ACHN (cell line): ENCODE measurements around the gene DTX2.
"Not testable (repeated sequence)": the region's sequence is repeated elsewhere in the genome, so short reads cannot be mapped to it uniquely, and the experiment has no call there.

ENCODE experiments used
- DNase-seq: peaks from one replicate; pipeline ENCODE4 v3.0.0-alpha.2; 2015
- in situ Hi-C: cut with HindIII; loops from 2 replicates; pipeline ENCODE4 v1.10.0; 2017; ENCODE audit warnings: low sequenced_read_pairs, low pct_ligation_motif_present, low pct_unique_long_range_greater_than_20kb

Gene DTX2

GRCh38 chr7:76461464-76462101 lies at the start of gene DTX2:
Gene DTX2, plus strand, starts transcription at chr7:76461709. Its CDS starts 18,801 bp downstream, at chr7:76480510.
- DNase-seq, in situ Hi-C loops: not testable (repeated sequence)

DNA sequence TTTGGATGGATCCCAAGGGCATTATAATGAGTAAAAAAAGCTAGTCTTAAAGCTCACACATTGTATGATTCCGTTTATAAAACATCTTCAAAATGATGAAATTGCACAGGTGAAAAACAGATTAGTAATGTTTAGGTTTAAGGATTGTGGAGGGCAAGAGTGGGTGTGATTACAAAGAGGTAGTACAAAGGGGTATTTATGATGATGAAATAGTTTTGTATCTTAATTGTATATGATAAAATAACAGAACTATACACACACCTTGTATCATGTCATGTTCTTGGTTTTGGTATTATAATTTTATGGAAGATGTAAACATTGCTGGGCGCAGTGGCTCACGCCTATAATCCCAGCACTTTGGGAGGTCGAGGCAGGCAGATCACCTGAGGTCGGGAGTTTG lies 49.3 kb upstream of the DTX2 start:
- in situ Hi-C loops: no loop called here
- DNase-seq: no peak

DNA sequence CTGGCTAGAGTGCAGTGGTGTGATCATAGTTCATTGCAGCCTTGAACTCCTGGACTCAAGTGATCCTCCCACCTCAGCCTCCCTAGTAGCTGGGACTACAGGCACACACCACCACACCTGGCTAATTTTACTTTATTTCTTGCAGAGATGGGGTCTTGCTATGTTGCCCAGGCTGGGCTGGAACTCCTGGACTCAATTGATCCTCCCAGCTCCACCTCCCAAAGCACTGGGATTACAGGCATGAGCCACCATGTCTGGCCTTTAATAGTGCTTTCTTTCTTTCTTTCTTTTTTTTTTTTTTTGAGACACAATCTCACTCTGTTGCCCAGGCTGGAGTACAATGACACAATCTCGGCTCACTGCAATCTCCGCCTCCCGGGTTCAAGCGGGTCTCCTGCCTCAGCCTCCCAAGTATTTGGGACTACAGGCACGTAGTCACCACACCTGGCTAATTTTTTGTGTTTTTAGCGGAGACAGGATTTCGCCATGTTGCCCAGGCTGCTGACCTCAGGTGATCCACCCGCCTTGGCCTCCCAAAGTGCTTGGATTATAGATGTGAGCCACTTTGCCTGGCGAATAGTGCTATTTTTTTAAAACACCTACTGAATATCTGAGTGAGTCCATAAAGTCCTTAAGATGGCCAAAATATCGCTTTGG lies 43.7 kb upstream of the DTX2 start:
- in situ Hi-C loops: not testable (repeated sequence)

DNA sequence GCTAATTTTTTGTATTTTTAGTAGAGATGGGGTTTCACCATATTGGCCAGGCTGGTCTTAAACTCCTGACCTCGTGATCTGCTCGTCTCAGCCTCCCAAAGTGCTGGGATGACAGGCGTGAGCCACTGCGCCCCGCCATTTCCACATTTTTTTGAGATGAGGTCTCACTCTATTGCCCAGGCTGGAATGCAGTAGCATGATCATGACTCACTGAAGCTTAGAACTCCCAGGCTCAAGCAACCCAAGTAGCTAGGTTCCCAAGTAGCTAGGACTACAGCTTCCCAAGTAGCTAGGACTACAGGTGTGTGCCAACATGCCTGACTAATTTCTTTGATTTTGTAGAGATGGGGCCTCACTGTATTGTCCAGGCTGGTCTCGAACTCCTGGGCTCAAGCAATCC lies 40.4 kb upstream of the DTX2 start:
- in situ Hi-C loops: loop anchor here (10.0 kb wide), 1 partner anchor 56 kb away; no protein-coding TSS in a partner anchor
- peak; percentile 100 for DNase-seq

More for the DNA sequence above, 43.7 kb upstream of the DTX2 start:
- not testable (repeated sequence) for DNase-seq

GRCh38 chr7:76423666-76424412 lies 37.7 kb upstream of the DTX2 start:
- in situ Hi-C loops: loop anchor here (10.0 kb wide), 1 partner anchor 59 kb away; no protein-coding TSS in a partner anchor

GRCh38 chr7:76424413-76425111 lies 36.9 kb upstream of the DTX2 start, which contains the start of gene ZP3:
Gene ZP3, plus strand, starts transcription at chr7:76424950. Its CDS starts 15 bp downstream, at chr7:76424965.
- no peak for DNase-seq
- in situ Hi-C loops: loop anchor here (10.0 kb wide), 1 partner anchor 60 kb away; no protein-coding TSS in a partner anchor

More at GRCh38 chr7:76423666-76424412, 37.7 kb upstream of the DTX2 start:
- peak; percentile 55 for DNase-seq

- in situ Hi-C loops: loop anchor here (10.0 kb wide), 1 partner anchor 60 kb away; no protein-coding TSS in a partner anchor
- no peak for DNase-seq
Measured at GRCh38 chr7:76425156-76425555, 36.4 kb upstream of the DTX2 start.

GRCh38 chr7:76425558-76425957 lies 36.0 kb upstream of the DTX2 start:
- in situ Hi-C loops: loop anchor here (10.0 kb wide), 1 partner anchor 61 kb away; no protein-coding TSS in a partner anchor
- DNase-seq: not testable (repeated sequence)

DNA sequence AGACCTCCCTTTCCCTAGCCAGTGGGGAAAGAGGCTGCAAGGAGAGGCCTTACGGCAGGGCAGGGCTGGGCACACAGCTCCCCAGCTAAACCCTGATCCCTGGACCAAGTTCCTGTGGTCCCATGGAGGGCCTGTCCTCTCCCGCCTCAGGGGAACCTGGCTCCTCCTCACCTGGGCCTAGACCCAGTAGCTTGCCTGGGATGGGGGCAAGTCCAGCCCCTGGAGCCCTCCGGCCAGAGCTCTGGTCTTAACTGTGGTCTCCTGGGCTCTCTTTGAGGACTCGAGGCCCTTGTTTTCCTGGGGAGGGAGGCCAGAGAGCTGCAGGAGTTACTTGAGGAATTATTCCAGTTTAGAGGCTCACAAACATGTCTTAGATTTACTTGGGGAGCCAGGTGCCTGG lies 35.3 kb upstream of the DTX2 start:
- in situ Hi-C loops: loop anchor here (10.0 kb wide), 1 partner anchor 61 kb away; no protein-coding TSS in a partner anchor

GRCh38 chr7:76427635-76428034 lies 33.9 kb upstream of the DTX2 start:
- no peak for DNase-seq
- in situ Hi-C loops: loop anchor here (10.0 kb wide), 1 partner anchor 63 kb away; no protein-coding TSS in a partner anchor

More for the DNA sequence above, 35.3 kb upstream of the DTX2 start:
- DNase-seq: no peak

- in situ Hi-C loops: loop anchor here (10.0 kb wide), 1 partner anchor 63 kb away; no protein-coding TSS in a partner anchor
- no peak for DNase-seq
Measured at GRCh38 chr7:76428149-76428823, 33.2 kb upstream of the DTX2 start.

DNA sequence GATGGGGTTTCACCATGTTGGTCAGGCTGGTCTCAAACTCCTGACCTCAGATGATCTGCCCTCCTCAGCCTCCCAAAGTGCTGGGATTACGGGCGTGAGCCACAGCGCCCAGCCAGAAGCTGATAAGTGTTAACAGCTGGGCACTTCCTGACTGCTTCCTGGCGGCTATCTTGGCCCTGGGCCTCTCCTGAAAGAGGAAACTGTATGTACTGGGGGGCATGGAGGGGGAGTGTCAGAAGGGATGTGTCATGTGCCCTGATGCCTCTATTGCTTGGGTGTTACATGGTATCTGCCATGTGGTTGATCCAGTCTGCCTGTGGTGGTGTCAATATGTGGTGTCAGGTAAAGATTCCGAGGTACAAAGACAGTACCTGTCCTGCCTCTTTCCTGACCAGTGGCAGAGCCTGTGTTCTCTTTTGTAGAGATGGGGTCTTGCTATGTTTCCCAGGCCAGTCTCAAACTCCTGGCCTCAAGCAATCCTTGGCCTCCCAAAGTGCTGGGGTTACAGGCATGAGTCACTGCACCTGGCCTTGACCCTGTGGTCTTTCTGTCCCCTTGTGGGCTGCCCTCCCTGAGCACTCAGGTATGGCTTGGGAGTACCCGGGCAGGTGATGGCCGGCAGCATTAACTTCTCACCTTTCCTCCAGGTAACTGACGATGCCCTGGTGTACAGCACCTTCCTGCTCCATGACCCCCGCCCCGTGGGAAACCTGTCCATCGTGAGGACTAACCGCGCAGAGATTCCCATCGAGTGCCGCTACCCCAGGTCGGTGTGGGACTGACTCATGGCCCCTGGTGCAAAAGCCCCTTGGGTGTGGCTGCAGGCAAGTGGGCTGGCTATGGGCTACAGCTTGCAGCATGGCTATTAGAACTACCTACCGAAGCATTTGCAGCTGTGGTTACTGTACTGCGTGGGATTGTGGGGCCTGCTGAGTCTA lies 32.4 kb upstream of the DTX2 start:
- in situ Hi-C loops: loop anchor here (10.0 kb wide), 1 partner anchor 64 kb away; no protein-coding TSS in a partner anchor
- no peak for DNase-seq

DNA sequence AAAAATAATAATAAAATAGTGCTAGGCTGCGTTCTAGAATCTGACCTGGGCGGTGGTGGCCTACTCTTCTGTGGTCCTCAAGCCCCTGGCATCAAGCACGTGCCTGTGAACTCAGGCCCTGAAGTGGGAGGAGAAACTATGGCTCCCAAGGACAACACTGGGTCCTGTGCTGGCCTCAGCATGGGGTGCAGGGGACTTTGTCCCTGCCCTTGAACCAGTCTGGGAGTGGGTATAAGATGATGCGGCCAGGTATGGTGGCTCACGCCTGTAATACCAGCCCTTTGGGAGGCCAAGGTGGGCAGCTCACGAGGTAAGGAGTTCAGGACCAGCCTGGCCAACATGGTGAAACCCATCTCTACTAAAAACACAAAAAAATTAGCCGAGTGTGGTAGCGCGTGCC lies 31.3 kb upstream of the DTX2 start:
- no peak for DNase-seq
- in situ Hi-C loops: no loop called here

DNA sequence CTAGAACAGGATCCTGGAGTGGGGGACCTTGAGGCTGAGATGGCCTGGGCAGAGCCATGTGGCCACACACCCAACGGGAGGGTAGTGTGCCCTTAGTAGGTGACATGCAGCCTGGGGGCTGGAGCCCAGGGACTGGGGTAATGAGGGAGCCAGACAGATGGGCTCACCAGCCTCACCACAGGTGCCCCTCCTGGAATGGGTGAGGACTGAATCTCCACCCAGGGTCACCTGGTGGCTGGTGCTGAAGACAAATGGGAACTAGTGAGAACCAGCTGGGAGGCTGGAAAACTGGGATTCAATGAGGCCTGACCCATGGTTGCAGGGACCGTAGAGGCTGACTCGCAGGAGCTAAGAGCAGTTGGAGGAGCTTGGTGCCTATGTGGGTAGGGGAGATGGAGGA lies 30.7 kb upstream of the DTX2 start:
- in situ Hi-C loops: no loop called here
- DNase-seq: no peak

DNA sequence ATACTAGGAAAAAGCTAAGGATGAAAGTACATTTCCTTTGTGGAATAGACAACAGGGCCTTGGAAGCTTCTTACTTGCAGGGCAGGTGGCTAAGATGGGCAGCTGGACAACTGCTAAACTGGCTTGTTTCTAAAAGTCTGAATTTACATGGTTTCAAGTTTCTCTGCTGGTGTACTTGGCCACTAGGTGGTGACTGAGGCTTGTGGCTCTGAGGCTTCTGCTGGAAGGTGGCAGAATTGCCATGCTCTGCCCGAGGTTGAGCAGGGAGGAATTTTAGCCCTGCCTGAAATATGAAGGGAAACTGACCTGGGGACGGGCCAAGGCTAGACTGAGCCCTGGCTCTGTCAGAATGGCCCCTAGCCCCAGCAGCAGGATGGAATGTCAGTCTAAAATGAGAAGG lies 23.6 kb upstream of the DTX2 start:
- in situ Hi-C loops: not testable (repeated sequence)
- DNase-seq: peak; percentile 98

- in situ Hi-C loops, DNase-seq: not testable (repeated sequence)
Measured at GRCh38 chr7:76439120-76439888, 22.2 kb upstream of the DTX2 start.
